CD4-positive, alpha-beta T cell treated with Interleukin-17A for 4 hours (primary cell): ENCODE measurements around the gene TSHZ3.
A peak's percentile ranks its signal among the peaks of the same experiment; 100 is the strongest.

ENCODE experiments used
- DNase-seq: peaks from one replicate; pipeline ENCODE4 v3.0.0-alpha.2; 2020; ENCODE audit warnings: mixed read lengths

The TSHZ3 gene

DNA sequence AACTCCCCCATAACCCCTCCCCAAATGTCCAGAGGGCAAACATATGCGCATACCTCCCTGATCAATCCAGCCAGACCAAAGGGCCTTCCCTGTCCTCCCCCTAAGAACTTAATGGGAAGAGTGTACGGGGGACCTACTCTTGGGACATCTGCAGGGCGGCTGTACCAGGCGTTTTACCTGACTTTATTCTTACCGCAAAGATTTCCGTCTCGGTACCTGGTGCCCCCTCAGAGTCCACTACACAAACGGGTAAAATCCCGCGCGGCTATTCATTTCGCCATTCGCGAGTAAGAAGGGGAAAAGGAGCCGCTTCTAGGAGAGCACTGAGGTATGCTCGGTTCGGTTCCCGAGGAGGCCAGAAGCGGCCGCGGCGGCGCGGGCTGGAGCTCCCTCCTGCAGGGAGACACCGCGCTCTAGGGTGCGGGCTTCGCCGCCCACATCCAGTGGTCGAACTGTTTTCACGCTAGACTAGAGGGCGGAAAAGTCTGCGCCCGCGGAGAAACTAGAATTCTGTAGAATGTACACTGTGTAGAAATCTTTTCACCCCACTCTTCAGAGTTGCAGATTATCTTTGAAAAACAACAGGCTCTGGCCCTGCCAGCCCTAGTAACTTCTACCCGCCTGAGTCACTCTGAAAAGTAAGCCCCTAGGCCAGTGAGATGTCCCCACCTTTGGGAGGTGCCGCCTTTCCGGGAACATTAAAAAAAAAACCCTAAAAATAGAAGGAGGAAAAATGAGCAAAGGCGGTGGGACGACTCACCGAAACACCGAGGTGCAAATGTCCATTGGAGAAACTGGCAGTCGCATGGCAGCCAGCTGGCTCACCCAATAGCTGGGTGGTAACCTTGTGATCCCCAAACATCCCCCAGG, 3.8 kb upstream of the TSHZ3 start:
- DNase-seq = no peak

DNA sequence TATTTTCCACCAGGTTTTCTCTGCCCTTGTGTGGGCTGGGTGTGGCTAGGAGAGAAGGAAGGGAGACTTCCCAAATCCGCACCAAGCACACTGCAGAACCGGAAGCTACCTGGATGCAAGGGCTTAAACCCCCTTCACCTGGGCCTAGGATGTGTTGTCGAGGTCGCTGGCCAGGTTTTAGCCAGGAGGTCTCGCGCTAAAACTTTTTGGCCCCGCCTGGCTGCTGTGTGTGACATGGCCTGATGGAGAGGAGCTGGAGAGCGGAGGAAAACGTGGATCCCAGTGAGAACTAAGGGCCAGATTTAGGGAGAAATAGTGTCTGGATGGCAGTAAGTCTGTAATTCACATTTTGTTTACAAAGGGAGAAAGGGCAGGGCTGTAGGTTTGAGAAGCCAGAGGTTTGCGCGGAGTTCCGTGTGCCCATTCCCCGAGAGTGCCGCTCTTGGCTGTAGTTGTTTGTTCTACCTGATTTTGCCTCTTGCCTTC, 3.1 kb upstream of the TSHZ3 start:
- no peak for DNase-seq

DNA sequence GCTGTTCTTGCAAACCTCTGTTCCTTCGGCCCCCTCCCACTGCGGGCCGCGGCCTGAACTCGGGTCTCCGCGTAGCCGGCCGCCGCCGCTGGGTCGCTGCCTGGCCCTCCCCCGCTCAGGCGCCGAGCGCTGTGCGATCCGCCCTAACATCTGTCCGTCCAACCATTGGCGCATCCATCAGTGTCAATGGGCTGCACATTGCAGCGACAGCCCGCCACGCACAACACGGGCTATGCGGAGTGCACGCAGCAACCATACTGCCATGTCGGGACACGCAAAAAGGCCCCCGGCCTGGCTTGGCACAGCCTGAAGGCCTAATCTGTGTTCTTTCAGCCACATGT, 2.6 kb upstream of the TSHZ3 start:
- no peak for DNase-seq

DNA sequence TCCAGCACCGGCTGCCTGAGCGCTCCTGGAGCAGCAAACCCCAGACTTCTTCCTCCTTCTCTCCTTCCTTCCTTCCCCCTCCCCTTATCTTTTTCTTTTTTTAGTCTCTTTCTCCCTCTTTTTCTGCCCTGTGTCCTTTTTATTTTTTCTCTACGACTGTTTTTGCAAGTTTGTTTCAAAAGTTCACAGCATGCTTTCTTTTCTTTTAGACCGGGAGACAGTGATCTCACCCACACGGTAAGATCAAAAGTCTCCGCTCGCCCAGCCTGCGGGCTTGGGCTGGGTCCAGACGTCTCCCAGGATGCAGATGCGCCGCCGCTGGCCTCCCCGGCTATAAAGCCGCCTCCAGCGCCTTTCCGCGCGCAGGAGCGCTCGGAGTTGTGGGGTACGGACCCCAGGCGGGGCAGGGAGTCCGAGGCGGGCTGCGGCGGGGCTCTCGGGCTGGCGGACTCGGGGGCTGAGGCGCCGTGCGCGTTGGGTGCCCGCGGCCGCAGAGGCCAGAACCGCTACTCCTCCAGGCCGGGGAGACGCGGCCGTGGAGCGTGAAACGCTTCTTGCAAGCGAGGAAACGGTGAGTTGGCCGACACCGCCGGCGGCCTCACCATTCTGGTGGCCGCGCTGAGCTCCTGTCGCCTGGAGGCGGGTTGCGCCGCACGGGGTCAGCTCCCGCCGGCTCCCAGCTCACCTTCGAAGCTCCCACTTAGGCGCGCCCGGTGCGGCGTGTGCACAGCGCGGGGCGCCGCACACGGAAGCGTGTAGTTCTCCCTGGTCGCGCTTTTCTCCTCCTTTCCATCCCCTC, 2.0 kb upstream of the TSHZ3 start:
- DNase-seq = peak; percentile 36

DNA sequence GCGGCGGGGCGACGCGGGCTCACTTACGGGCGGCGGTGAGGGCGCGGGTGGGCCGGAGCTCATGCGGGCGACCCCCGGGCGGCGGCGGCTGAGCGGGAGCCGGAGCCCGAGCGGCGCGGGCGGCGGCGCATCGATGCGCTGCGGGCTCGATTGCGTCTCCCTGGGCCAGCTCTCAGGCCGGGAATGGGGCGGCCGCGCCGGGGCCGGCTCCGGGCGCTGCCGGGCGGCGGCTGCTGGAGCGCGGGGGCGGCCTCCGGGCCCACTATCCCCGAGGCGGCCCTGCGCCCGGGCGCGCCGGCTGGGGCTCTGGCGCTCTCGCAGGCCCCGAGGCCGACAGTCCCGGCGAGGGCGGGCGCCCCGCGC, 1.4 kb upstream of the TSHZ3 start:
- DNase-seq = peak; percentile 37

DNA sequence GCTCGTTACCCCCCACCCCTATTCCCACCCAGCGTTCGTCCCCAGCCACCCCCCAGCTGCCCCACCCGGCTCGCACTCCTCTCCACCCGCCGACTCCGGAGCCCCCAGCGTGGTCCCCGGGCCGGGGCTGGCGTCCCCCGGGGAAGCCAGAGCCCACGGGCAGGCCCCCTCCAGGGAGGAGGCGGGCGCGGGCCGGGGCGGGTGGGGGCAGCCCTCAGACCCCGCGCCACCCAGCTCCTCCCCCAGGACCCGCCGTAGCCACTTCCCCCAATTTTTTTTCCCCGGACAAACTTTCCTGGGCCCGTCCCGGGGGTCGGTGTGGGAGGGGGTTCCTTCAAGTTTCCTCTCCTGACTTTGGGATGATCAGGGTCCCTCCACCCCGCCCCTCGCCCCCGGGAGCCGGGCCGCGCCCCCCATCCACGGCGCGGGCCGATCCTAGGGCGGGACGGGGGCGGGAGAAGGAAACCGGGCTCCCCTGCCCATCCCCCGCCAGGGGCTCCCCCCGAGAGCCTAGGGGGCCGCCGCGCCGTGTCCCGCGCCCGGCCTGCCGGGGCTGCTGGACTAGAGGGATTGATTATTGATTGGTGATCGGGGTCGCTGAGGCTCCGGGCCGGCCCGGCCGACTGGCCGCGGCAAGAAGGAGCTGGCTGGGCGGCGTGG, 927 bp upstream of the TSHZ3 start:
- no peak for DNase-seq

DNA sequence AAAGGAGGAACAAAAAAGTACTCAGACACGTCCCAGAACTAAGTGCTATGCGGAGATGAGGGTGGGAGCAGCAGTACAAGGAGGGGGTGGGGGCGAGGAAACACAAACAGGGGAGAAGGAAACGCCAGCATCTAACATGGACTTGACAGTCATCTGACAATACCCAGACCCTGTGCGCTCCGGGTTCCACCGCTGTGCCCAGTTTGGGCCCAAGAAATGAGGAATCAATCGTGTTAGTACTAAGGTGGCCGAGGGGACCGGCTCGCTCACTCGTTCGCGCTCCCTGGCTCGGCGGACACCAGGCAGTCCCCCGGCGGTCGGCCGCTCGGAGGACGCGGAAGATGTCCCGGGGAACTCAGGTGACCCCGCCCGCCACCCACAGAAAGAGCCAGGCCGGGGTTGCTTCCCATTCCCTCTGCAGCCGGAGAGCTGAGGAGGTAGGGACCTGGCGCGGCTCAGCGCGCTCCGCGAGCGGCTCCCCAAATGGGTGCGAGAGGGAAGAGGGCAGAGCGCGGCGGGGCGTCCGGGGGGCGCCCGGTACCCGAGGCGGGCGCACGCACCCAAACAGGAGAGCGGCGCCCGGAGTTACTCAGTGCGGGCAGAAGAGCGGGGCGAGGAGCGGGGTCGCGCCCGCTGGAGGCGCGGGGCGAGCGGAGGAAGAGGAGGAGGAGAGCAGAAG, 616 bp downstream of the TSHZ3 start:
- DNase-seq = no peak

DNA sequence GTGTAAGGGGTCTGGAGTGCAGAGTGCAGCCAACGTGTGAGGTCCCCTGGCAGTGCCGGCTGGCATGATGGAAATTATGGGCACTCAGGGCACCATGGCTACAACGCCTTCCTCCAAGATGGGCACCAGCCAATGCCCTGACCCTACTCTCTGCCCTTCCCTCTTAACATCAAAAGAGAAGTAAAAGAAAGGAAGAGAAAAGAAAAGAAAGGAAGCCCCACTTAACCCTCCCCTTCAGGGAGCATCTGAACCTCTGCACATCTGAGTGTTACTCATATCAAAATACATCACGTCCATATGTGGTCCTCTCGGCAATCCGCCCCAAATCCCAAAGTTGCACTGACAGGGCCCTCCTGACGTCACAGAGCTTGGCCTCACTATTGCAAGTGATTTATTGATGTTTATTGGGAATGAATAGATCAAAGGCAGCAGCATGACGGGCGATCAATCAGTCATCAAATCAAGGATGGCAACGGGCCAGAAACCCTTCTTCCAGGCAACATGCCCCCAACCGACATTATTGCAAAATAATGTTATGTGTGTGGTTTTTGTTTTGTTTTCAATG, 1.3 kb downstream of the TSHZ3 start:
- DNase-seq = no peak

DNA sequence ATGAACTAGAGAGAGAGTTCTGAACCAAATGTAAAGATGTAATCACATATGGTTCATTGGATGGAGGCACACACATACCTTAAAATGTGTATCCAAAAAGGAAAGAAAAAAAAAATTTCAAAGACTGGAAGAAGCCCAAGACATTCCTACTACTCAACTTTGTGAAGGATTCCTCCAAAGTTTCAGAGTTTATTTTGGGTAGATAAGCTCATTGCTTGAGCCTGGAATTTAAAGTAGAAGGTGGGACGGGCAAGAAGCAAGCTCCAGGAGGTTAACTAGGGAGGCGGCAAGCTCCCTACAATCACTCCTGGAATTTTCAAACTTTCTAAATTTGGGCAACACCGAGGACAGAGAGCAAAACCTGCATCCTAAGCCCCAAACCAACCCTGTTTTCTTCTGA, 1.9 kb downstream of the TSHZ3 start:
- no peak for DNase-seq

DNA sequence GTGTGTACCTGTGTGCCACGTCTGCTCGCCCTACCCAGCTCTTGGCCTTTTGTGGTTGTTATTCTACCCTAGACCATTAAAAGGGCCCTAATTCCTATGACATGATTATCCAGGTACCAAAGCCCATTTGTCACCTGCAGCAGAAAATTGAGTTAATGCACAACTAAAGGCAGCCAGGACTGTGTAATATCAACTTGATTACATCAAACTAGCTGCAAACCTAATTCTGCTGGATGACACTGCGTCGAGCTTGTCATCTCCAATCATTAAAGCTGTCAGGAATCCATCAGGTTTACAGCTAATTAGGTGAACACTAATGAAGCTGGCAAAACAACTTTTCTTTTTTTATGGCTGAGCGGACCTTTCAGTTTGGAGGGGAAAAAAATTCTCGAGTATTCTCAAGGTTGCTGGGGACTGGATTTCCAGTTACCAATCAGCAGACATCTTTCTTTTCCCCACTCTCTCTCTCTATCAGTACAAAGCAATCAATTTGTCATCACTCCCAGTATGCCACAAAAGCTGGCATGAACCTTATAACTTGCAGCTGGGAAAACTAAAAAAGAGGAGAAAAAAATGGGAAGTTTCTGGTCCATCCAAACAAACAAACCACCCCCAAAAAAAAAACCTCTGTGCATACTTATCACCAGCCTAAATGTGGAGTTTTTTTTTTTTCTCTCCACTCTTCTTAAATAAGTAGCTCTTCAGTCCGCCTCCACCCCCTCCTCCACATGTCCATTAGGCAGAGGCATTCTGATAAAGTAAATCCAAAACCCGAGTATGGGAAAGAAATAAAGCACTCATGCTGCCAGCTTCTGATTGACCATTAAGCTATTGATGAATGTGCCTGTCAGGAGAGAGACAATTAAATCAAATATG, 2.8 kb downstream of the TSHZ3 start:
- DNase-seq = no peak

DNA sequence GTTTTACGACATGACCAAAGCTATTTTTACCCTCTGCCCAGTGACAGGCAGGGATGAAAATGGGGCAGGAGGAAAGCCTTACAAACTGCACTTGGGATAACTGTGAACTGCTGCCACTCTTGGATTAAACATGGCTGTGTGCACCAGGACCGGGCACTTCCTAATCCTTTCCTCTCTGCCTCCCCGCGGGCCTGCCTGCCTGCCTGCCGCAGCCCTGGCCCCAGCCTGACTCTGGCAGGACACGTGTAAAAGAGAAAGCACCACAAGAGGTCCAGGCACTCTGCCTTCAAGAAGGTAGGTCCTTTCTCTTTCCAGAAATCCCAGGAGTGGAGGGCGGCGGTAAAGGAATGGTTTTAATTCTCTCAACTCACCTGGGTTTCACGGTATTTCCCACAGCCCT, 4.8 kb downstream of the TSHZ3 start:
- DNase-seq = no peak

DNA sequence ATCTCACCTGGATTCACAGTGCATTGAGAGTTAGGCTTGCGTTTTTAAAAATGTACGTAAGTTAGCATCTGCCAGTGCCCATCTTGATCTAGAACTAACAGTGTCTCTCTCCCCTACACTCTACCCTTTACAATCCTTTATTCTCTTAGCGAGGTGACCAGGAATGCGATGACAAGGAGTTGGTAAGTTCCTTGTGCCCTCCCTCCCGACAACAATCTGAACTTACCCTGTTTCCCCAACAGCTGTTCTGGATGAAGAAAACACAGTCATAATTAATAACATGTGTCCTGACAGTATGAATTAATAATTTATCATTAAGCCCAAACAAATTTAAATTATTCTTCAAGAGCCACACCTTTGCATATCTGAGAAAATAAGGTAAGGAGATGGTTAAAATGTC, 6.3 kb downstream of the TSHZ3 start:
- no peak for DNase-seq

DNA sequence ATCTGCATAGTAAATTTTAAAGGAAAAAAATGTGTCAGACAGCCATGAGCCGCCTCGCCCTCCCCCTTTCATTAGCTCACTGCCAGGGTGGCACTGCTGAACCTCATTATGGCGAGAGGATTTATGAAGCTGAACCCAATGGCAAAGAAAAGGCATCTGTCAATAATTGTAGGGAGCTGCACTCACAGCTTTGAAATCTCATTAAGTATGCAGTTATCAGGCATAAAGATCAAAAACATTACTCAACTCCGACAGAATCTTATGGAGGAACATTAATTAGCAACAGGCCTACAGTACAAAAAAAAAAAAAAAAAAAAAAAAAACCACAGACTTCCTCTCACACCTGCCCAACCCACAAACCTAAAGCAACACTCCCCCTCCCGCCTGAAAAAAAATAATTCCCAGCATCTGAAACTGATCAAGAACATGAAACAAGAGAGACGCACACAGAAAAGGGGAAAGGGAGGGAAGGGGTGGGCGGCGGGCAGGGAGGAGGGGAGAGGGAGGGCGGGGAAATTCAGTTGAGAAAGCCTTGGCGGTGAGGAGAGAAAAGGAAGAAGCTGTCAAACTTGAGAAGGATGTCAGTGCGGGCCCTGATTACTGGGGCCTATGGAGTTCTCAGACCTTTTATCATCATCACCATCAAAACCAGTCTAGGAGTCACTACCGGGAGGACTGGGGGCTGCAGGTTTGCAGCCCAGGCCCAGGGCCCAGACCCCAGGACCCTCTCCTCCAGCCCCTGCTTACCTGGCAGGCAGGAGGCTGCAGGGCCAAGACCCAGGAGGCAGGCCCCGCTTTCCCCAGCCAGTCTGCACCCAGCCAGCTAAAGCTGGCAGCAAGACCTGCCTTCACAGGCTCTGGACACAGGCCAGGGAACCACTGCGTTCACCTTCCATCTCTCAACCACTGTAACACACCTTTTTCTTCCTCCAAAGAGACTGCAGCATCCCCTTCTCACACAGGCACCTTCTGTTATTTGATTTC, 8.9 kb downstream of the TSHZ3 start:
- DNase-seq = peak; percentile 47

DNA sequence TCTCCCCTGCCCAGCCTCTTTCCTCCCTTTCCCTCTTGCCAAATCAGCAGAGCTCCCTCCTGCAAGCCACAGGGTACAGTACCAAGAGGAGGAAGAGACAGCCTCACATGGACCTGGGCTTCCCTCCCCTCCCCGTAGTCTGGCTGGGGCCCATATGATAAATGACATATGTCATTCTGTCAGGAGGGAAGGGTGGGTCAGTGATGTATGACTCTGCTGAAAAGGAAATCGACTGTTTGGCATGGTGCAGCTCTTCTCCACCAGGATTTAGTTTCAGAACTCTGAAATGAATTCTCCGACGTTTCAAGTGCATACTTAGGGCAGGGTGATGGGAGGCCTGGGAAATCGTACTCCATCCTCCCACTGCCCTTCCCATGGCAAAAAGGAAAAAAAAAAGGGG, 9.8 kb downstream of the TSHZ3 start:
- DNase-seq = no peak

DNA sequence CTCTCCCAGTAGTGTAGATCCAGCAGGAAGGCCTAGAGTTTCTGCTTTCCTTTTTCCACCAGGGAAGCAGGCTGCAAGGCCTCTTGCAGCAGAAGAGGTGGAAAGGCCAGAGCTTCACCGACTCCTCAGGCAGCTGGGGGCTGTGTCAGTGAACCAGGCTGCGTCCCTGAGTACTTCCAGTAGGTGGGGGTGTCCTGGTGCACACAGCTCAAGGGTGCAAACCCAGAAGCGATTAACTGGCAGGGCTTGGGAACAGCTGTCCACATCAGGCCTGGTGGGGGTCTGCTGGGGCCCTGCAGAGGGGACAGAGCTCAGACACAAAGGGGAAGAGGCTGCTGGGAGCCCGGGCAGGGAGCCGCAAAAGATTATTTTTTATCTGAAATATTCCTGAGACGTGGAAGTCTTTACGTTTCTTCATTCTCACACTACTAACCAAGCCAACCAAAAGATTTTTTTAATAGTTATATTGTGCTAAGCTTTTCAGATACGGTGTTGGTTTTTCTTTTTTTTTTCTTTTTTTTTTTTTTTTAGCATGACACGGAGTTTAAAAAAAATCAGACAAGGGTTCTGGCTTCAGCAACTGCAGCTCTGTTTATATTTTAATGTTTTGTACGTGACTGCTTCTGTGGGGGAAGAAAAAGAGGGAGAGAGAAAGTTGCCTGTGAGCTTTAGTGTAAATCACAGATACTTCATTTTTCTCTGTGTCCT, 11.0 kb downstream of the TSHZ3 start:
- DNase-seq = peak; percentile 47

DNA sequence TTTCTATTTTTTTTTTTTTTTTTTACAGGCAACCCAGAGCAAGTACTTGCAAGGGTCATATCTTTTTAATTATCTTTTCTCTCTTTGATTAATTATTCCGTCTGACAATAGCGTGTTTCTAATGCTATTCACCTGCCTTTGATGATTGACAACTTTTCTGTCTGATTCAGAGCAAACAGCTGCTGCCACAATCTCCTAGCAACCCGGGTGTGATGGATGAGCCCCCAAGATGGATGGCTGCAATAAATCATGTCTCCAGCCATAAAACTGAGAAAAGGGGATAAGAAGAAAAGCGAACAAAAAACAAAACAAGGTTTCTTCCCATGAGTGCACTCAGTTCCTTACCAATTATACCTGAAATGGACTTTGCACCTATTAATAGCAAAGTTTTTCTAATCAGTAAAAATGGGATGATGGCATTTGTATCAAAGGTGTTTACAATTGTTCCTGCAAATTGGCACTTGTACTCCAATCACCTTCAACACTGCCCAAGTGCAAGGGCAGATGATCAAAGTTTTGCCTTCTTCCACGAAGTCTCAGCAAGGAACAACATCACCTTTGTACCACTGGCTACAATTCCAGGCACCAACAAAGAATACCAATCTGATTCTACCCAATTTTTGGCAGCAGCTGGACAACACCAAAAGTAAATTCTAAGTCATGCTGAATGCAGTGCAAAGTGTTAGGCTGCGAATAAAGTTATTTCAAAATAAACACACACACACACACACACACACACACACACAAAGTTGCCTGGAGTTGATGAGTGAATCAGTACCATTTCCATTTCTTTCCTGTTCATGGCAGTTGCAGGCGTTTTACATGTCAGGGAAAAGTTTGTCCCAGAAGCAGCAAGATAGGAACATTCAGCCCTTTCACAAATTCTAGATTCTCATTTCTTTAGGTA, 12.0 kb downstream of the TSHZ3 start:
- DNase-seq = no peak

DNA sequence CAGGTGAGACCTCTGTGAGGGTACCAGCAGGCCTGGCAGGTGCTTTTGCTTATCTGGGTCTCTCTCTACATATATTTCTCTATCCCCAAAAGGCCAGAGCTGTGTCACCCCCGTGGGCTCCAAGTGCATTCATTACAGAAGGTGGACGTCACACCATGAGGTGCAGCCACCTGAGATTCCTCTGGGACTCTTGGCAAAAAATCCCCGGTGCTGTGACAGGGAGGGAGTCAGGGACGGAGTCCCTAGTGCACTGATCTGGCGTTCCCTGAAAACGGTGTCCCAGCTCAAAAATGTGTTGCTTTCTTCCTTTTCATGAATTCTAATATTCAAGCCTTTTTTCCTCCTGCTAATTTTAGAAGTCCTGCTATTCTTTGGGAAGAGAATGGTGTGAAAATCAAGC, 13.5 kb downstream of the TSHZ3 start:
- no peak for DNase-seq

DNA sequence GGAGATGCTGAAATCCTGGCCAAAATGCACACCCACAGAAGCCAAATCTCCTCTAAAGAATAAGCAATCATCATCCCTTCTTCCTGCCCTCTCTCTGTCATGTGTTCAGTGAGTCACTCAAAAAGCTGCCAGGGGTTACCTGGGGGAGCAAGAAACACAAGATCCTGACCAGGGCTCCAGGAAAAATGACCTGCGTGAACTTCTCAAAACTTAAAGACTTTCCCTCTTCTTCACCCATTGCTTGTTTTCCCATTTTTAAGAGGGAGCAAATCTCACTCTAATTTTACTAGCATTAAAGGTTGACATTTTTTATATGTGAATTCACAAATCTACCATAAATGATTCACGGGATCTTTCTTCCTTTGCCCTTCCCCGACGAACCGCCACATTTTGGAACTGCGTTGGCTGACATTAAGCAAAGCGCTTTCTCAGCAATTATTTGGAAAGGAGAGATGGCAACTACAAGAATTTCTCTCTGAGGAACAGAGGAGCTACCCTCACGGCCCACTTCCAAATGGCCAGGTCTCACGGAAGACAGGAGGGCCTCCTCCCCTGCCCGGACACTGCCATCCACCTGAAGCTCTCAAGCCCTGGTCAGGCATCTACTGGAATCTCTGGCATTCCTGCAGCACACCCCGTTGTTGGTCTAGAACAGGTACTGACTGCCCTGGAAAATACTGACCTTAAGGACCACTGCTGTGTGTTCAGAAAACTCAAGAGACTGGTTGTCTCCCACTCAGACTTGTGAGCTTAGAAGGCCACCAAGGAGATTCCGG, 14.2 kb downstream of the TSHZ3 start:
- DNase-seq = no peak
